HepG2 (cell line): ENCODE measurements around the gene MKRN2OS. TPM values are rescaled to one million over a fixed set of nuclear protein-coding genes. Genes with fewer than 3 reads are reported as not detected.

ENCODE experiments used
- ATAC-seq: fragments of 200-7000 bp; cut with Tn5 transposase; 3 replicates; pipeline ENCODE4 v1.9.1; 2020; ENCODE audit warnings: mild to moderate bottlenecking, moderate library complexity
- BruUV-seq: library from RNA; stranded (reverse); fragments of 400-500 nt; replicated peaks from 2 replicates; lab custom pipeline; 2021; lab: Mats Ljungman, UMichigan
- CTCF ChIA-PET: fragments of 300-600 bp; formaldehyde crosslinking; extraction: SDS; loops from one replicate; lab custom pipeline; 2021; ENCODE audit warnings: low total read pairs, inconsistent platforms, low intra/inter-chr PET ratio; lab: Yijun Ruan, JAX
- POLR2A ChIA-PET: fragments of 350-600 bp; sonication (Branson Sonifier 250); formaldehyde crosslinking; loops from one replicate; lab custom pipeline; 2020; ENCODE audit warnings: antibody characterized with exemption, inconsistent platforms; lab: Yijun Ruan, JAX
- DNase-seq: peaks from one replicate; pipeline ENCODE4 v3.0.0-alpha.2; 2015; ENCODE audit warnings: low spot score
- FAIRE-seq: peaks from 3 replicates; lab custom pipeline; 2011; peaks lifted over from hg19 to GRCh38; lab: Jason Lieb, UNC
- H2AFZ ChIP-seq: one replicate; pipeline ENCODE4 v1.6.1; 2011; ENCODE audit warnings: low read length, inconsistent platforms
- H3K27ac ChIP-seq: fragments of 300-600 bp; 3 replicates; pipeline ENCODE4 v1.8.0; 2011; ENCODE audit warnings: mixed run types, mild to moderate bottlenecking, mixed read lengths, low read length, inconsistent platforms; ENCODE audit not compliant: insufficient read depth; ENCODE audit errors: extremely low read length
- H3K27me3 ChIP-seq, 2 experiments: fragments of 200-600 bp in 1 of 2; 2 replicates in 1 of 2; 3 replicates in 1 of 2; pipeline versions ENCODE4 v1.6.0 to v1.8.0; 2011; ENCODE audit warnings: low read length in 2 of 2, mild to moderate bottlenecking in 2 of 2, moderate library complexity in 2 of 2, inconsistent platforms in 1 of 2; ENCODE audit not compliant: insufficient read depth in 2 of 2, control insufficient read depth in 1 of 2
- H3K36me3 ChIP-seq, 2 experiments: fragments of 200-600 bp in 1 of 2; replicated peaks in 1 of 2; 2 replicates in 1 of 2; 3 replicates in 1 of 2; pipeline versions ENCODE4 v1.5.1 to v1.8.0; 2011; ENCODE audit warnings: low read length in 2 of 2, inconsistent platforms in 1 of 2; ENCODE audit not compliant: insufficient read depth in 2 of 2, control insufficient read depth in 1 of 2
- H3K4me1 ChIP-seq: 2 replicates; pipeline ENCODE4 v1.5.1; 2012; ENCODE audit warnings: low read length, inconsistent platforms; ENCODE audit not compliant: insufficient read depth
- H3K4me2 ChIP-seq: 2 replicates; pipeline ENCODE4 v1.6.0; 2011; ENCODE audit warnings: low read depth, low read length, inconsistent platforms
- H3K4me3 ChIP-seq, 3 experiments: fragments of 200-600 bp in 1 of 3; sonication (generic), shearing (Covaris generic) in 1 of 3; replicated peaks in 1 of 3; 2 replicates each; pipeline ENCODE4 v1.5.1; 2011 to 2016; ENCODE audit warnings: low read length in 3 of 3, inconsistent platforms in 2 of 3, low read depth in 2 of 3, mild to moderate bottlenecking in 2 of 3, control low read depth in 1 of 3, mixed read lengths in 1 of 3; ENCODE audit not compliant: insufficient read depth in 1 of 3
- H3K79me2 ChIP-seq: one replicate; pipeline ENCODE4 v1.6.1; 2011; ENCODE audit warnings: low read length, inconsistent platforms; ENCODE audit not compliant: insufficient read depth
- H3K9ac ChIP-seq: 2 replicates; pipeline ENCODE4 v1.6.0; 2011; ENCODE audit warnings: mild to moderate bottlenecking, low read depth, low read length, inconsistent platforms; ENCODE audit not compliant: insufficient read depth
- H3K9me3 ChIP-seq: 2 replicates; pipeline ENCODE4 v1.5.1; 2012; ENCODE audit warnings: mild to moderate bottlenecking, low read length
- H4K20me1 ChIP-seq: 2 replicates; pipeline ENCODE4 v1.6.0; 2011; ENCODE audit warnings: inconsistent platforms, mild to moderate bottlenecking, low read length, moderate library complexity; ENCODE audit not compliant: insufficient read depth
- ZNF550 ChIP-seq: sonication (generic); formaldehyde crosslinking; IDR thresholded peaks from 2 replicates; pipeline ENCODE4 v1.4.0; 2020; ENCODE audit warnings: mild to moderate bottlenecking, missing genetic modification reagents, borderline replicate concordance
- WGBS: methylation state at CpG from one replicate; pipeline ENCODE4 v1.1.6; 2017; ENCODE audit warnings: low lambda C conversion rate; 5-methylcytosine and 5-hydroxymethylcytosine counted together
- in situ Hi-C: cut with HindIII; loops from 2 replicates; pipeline ENCODE4 v1.10.0; 2017; ENCODE audit warnings: low pct_unique_long_range_greater_than_20kb; ENCODE audit not compliant: extremely low pct_ligation_motif_present
- intact Hi-C: fragments of 100-400 bp; cut with micrococcal nuclease; formaldehyde crosslinking; loops from one replicate; pipeline ENCODE4 v1.10.0; 2022; ENCODE audit not compliant: unreplicated experiment
- polyA plus RNA-seq, 8 experiments: library from polyadenylated mRNA; depleted of rRNA in 3 of 8; stranded (reverse) in 7 of 8; unstranded in 1 of 8; fragments of >200 nt; fragmentation: Illumina TruSeq in 4 of 8; extraction: Trizol in 4 of 8; gene quantifications; 2 replicates each; pipeline versions ENCODE4 v1.2.1 to v1.2.3, GENCODE V29; 2011 to 2016; ENCODE audit warnings: low read depth in 4 of 8, missing spikeins in 1 of 8, mixed read lengths in 1 of 8; ENCODE audit not compliant: insufficient read depth in 1 of 8
- total RNA-seq, 5 experiments: library from RNA; depleted of rRNA; stranded (reverse); fragments of >200 nt; fragmentation: Illumina TruSeq; extraction: Trizol; gene quantifications; 2 replicates each; pipeline ENCODE4 v1.2.3, GENCODE V29; 2016; ENCODE audit warnings: low read depth in 1 of 5
- TF ChIP-seq, protein P1 (sequence below), 2 experiments: fragments of 450-650 bp in 1 of 2; sonication (generic) in 1 of 2; formaldehyde crosslinking; IDR thresholded peaks; 2 replicates each; pipeline versions ENCODE4 v1.5.0 to v1.8.0; 2020 to 2022; ENCODE audit warnings: mild to moderate bottlenecking in 1 of 2, missing genetic modification reagents in 1 of 2
- TF ChIP-seq, protein P2 (sequence below): fragments of 450-650 bp; IDR thresholded peaks from 2 replicates; pipeline ENCODE4 v1.6.1; 2016

Gene MKRN2OS
- total and polyA plus RNA-seq, 2 of the 13 experiments (the other 11 are each of a cell fraction or from before 2014, with no cell fraction given): not detected

DNA sequence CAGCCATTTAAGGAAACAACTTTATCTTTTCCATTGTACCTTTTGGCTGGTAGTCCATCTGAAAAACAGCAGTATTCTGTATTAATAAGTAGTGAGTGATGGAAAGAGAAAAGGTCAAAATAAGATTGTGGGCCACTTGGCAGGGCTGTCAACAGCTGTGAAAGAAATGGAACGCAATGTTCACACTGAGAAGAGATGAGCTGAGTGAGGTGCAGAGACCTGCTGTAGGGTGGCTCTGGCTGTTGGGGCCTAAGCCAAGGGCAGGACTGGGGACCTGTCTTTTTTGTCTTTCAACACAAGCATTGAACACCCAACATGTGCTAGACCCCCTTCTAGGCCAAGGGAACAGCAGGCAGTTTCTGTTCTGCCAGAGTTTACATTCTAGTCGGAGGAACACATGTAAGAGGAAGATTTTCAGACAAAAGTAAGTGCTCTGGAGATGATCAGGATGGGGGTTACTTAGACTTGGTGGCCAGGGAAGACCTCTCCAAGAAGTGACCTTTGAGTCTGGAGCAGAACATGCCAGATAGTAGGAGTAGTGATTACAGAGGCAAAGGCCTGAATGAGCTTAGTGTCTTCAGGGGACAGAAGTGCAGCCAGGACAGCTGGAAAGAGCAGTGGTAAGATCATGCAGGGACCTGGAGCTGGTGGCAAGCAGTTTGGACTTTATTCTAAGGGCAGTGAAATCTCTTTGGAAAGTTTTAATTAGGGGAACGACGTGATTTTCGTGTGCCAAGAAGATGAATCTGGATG lies 31.4 kb downstream of the MKRN2OS start (continued):
- TF ChIP-seq ZNF550: no peak
- TF ChIP-seq, all 625 proteins: peak for 0

DNA sequence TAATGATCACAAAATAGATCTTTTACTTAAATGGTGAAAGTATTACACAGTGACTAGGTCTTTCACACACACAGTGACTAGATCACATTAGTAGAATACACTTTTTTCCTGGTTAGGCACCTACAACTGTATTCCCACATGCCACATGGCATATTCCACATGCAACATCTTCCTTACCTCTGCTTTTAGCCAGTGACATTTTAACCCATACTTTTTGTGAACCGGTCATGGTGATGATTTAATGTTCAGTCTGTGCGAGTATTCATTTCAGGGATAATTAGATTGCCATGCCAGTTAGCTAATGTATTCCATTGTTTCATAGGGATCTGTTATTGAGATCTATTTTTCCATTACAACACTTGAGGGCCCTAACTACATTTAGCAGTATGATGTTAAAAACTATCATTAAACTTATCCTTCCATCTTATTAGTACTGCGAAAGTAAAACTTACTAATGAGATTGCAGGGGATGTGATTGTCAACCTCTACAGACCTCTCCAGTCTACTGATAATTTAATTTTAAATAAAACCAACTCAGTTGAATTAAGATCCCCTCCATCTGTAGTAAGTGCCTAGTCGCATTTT lies 32.7 kb downstream of the MKRN2OS start:
- DNase-seq (no peak), ATAC-seq (no peak), FAIRE-seq (no peak)
- H3K4me2 ChIP-seq: no peak overlapping the region
- TF ChIP-seq, protein P1, sequence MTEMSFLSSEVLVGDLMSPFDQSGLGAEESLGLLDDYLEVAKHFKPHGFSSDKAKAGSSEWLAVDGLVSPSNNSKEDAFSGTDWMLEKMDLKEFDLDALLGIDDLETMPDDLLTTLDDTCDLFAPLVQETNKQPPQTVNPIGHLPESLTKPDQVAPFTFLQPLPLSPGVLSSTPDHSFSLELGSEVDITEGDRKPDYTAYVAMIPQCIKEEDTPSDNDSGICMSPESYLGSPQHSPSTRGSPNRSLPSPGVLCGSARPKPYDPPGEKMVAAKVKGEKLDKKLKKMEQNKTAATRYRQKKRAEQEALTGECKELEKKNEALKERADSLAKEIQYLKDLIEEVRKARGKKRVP (CRISPR knock-in tag; IDR thresholded peaks at IDR 0.05): no peak
- TF ChIP-seq, protein P2, sequence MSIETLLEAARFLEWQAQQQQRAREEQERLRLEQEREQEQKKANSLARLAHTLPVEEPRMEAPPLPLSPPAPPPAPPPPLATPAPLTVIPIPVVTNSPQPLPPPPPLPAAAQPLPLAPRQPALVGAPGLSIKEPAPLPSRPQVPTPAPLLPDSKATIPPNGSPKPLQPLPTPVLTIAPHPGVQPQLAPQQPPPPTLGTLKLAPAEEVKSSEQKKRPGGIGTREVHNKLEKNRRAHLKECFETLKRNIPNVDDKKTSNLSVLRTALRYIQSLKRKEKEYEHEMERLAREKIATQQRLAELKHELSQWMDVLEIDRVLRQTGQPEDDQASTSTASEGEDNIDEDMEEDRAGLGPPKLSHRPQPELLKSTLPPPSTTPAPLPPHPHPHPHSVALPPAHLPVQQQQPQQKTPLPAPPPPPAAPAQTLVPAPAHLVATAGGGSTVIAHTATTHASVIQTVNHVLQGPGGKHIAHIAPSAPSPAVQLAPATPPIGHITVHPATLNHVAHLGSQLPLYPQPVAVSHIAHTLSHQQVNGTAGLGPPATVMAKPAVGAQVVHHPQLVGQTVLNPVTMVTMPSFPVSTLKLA: peak; percentile 56
- H3K9ac ChIP-seq: no peak overlapping the region
- intact Hi-C loops (no loop called here), in situ Hi-C loops (no loop called here)
- CTCF ChIA-PET: no interaction called here
- POLR2A ChIA-PET: no interaction called here
- peaks cover 5 to 14% of the 10 kb centered on the region in 2 experiments; a peak in 2 of 5 replicates for H3K36me3 ChIP-seq
- H3K27me3 ChIP-seq: no peaks in the 10 kb centered on the region
- peaks cover 2% of the 10 kb centered on the region for H3K4me1 ChIP-seq
- no peak overlapping the region for H2AFZ ChIP-seq
- 100% methylated on average over 4 of the region's 4 CpGs for WGBS
- H3K79me2 ChIP-seq: no peaks in the 10 kb centered on the region
- H4K20me1 ChIP-seq: no peaks in the 10 kb centered on the region
- H3K27ac ChIP-seq: no peak overlapping the region
- H3K9me3 ChIP-seq: no peaks in the 10 kb centered on the region
- no TSS peak for BruUV-seq
- no peak overlapping the region for H3K4me3 ChIP-seq
